ENCODE data around the gene TUBGCP6.
A peak's percentile ranks its signal among the peaks of the same experiment; 100 is the strongest.

The TUBGCP6 gene

GRCh38 chr22:50194037-50194805, 50.6 kb downstream of the TUBGCP6 start:
- DNase-seq = no peak

GRCh38 chr22:50193621-50194020, 51.2 kb downstream of the TUBGCP6 start:
- DNase-seq = no peak

- DNase-seq = no peak
These were observed 52.2 kb downstream of the TUBGCP6 start for GRCh38 chr22:50192436-50193204.

GRCh38 chr22:50190941-50191741, 53.7 kb downstream of the TUBGCP6 start:
- DNase-seq = peak; percentile 55

DNA sequence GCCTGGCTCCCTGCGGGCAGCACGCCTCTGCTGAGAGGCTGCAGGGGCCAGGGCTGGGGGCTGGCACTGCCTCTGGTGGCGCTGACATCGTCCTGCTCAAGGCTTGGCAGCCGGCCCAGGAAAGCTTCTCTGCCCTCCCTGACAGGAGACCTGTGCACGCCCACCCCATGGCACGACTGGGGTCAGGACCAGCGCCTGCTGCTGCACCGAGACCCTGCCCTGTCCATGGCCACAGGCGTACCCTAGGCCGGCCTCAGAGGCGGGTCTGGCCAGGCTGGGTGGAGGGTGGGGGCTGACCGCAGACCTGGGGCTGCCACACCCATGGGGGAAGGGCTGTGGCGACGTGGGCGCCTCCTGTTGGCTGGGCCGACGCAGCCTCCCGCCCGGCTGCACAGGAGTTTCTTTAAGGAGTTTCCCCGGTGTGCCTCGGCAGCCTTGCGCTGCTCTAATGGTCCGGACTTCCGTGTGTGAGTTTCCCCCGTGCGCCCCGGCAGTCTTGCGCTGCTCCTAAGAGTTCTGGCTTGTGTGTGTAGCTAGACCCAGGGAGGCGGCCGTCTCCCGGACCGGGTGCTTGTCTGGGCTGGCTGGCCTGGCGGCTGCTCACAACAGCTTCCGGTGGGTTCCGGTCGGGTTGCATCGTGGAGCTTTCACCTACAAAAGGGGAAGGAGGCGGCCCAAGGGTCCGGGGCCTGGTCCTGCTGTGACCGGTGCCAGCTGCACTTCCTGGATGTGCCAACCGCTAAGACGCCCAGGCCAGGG, 54.5 kb downstream of the TUBGCP6 start:
- DNase-seq = peak; percentile 70

DNA sequence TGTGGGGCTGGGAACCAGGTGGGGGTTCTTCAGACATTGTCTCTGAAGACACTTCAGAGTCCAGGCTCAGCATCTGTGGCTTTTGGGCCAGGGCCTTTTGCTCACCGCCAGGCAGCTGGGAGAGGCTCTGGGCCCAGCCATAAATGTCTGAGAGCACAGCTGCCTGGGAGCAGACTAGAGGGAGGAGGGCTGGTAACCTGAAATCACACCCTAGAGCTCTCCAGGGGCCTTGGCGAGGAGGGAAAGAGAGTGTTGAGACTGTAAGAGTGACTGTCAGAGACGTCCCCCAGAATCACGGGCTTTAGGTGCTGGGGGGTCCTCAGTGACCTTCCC, 55.0 kb downstream of the TUBGCP6 start:
- no peak for DNase-seq

GRCh38 chr22:50189184-50189848, 55.5 kb downstream of the TUBGCP6 start:
- DNase-seq = no peak

DNA sequence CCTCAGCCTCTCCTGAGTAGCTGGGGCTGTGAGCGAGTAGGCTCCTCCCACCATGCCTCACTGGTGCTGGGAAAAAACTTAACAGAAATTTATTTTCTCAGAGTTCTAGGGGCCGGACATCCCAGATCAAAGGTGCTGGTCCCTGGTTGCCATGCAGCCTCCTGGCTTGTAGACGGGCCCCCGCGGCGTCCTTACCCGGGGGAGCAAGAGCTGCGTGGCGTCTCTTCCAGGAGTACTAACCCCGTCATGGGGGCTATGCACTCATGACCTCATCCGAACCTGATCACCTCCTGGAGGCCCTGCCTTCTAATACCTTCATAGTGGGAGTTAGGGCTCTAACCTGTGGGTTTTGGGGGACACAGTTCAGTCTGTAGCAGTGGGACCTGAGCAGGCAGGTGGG, 56.5 kb downstream of the TUBGCP6 start:
- DNase-seq = no peak

GRCh38 chr22:50186761-50187523, 57.9 kb downstream of the TUBGCP6 start:
- DNase-seq = no peak

- no peak for DNase-seq
These were observed 58.6 kb downstream of the TUBGCP6 start for GRCh38 chr22:50186181-50186714.

DNA sequence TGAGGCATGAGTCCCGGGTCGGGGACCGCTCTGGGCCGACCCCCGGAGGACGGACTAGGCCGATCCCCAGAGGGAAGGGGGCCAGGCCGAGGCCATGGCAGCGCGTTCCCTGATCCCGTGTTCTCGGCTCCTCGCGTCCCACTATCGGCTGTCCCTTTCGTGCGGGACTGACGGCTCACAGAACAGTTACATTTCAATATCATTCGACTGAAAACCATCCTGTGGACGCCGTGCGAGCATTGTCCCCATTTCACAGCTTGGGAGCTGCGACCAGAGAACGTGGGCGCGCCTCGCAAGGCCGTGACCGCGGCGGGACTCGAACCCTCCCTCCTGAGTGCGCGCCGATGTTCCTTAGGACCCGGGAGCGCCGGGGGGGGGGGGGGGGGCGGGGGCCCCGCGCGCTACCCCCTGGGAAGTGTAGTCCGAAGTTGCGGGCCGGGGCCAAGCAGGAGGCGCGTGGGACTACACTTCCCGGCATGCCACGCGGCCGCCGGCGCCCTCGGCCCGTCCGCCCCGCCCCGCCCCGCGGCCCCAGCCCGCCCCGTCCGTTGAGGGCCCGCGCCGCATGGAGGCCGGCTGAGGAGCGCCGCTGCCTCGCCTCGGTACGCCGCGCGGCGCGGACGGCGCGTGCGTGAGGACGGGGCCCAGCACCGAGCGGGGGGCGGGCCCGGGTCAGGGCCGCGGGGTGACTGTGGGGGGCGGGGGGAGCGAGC, 59.3 kb downstream of the TUBGCP6 start, which contains the start of gene TRABD:
TRABD (plus strand) TSS at position 539 of the 713 bp plus-strand sequence. CDS start 7,148 bp downstream, outside the sequence.
- peak; percentile 88 for DNase-seq

DNA sequence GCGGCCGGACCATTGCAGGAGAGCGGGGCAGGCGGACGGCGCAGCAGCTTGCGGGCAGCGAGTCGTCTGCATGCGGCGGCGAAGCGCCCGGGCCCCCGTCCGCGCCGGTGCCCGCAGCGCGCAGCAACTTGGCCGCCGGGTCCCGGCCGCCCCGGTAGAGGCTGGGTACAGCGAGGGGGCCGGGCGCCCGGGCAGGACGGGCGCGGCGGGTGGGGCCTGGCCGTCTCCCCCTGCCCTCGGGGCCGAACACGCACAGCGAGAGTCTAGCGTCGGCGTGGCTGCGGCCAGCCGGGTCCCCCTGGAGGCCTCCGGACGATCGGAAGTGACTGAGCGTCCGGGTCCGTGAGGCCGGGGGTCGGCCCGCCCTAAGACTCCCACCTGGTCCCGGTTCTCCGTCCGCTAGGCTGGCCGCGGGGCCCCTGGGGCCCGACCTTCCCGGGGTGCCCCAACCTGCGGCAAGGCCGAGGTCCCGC, 59.9 kb downstream of the TUBGCP6 start:
- DNase-seq = no peak

- no peak for DNase-seq
These were observed 60.6 kb downstream of the TUBGCP6 start for GRCh38 chr22:50184004-50184901.

GRCh38 chr22:50183141-50183971, 61.5 kb downstream of the TUBGCP6 start:
- DNase-seq = no peak

- no peak for DNase-seq
These were observed 62.4 kb downstream of the TUBGCP6 start for GRCh38 chr22:50182176-50183081.

- DNase-seq = no peak
These were observed 63.9 kb downstream of the TUBGCP6 start for GRCh38 chr22:50180727-50181521.

Measured in stimulated activated CD4-positive, alpha-beta T cell treated with anti-CD3 and anti-CD28 coated beads, Interleukin-12 subunit alpha, Interleukin-12 subunit beta, amount 100 ng/mL, for 4 hours (primary cell).